Endodermal cell (in vitro differentiated cells): ENCODE results near the gene RHBDL3. TPM values are rescaled to one million over a fixed set of nuclear protein-coding genes. Genes with fewer than 3 reads are reported as not detected.

ENCODE experiments used
- DNase-seq: peaks from one replicate; pipeline ENCODE4 v3.0.0-alpha.2; 2017
- H3K27ac ChIP-seq: 2 replicates; pipeline ENCODE4 v1.5.1; 2013; ENCODE audit warnings: mild to moderate bottlenecking, low read depth, low read length, moderate library complexity
- H3K27me3 ChIP-seq: 2 replicates; pipeline ENCODE4 v1.6.1; 2013; ENCODE audit warnings: mild to moderate bottlenecking, low read length, moderate library complexity; ENCODE audit not compliant: insufficient read depth, control insufficient read depth, poor library complexity, severe bottlenecking
- H3K36me3 ChIP-seq: 2 replicates; pipeline ENCODE4 v1.7.0; 2013; ENCODE audit warnings: mild to moderate bottlenecking, low read length, moderate library complexity; ENCODE audit not compliant: control insufficient read depth, insufficient read depth
- H3K4me1 ChIP-seq: one replicate; pipeline ENCODE4 v1.7.0; 2013; ENCODE audit warnings: low read length; ENCODE audit not compliant: control insufficient read depth, insufficient read depth
- H3K4me3 ChIP-seq: 2 replicates; pipeline ENCODE4 v1.5.1; 2013; ENCODE audit warnings: mild to moderate bottlenecking, low read length, moderate library complexity
- H3K9ac ChIP-seq: 2 replicates; pipeline ENCODE4 v1.6.1; 2013; ENCODE audit warnings: mild to moderate bottlenecking, low read length, moderate library complexity; ENCODE audit not compliant: poor library complexity, severe bottlenecking; ENCODE audit errors: extremely low read depth
- H3K9me3 ChIP-seq: 2 replicates; pipeline ENCODE4 v1.6.1; 2013; ENCODE audit warnings: mild to moderate bottlenecking, low read length, moderate library complexity; ENCODE audit not compliant: control insufficient read depth
- H3K27ac Mint-ChIP-seq: 2 replicates; pipeline ENCODE4 v1.8.0; 2020; ENCODE audit warnings: mixed read lengths
- H3K27me3 Mint-ChIP-seq: 2 replicates; pipeline ENCODE4 v1.8.0; 2021; ENCODE audit warnings: mild to moderate bottlenecking, mixed read lengths; ENCODE audit not compliant: insufficient read depth
- H3K36me3 Mint-ChIP-seq: 2 replicates; pipeline ENCODE4 v1.8.0; 2020; ENCODE audit warnings: low read depth, mixed read lengths
- H3K4me1 Mint-ChIP-seq: 2 replicates; pipeline ENCODE4 v1.8.0; 2020; ENCODE audit warnings: mixed read lengths
- H3K4me3 Mint-ChIP-seq: 2 replicates; pipeline ENCODE4 v1.8.0; 2020; ENCODE audit warnings: mild to moderate bottlenecking, moderate library complexity, mixed read lengths
- H3K9me3 Mint-ChIP-seq: 2 replicates; pipeline ENCODE4 v1.8.0; 2020; ENCODE audit warnings: mild to moderate bottlenecking, mixed read lengths
- CTCF ChIP-seq: fragments of 200-600 bp; sonication (generic); conservative IDR thresholded peaks from 2 replicates; pipeline ENCODE4 v1.5.0; 2021; ENCODE audit warnings: antibody characterized with exemption, mild to moderate bottlenecking
- WGBS, 2 experiments: methylation state at CpG; one replicate each; pipeline versions ENCODE4 v1.1.5 to v1.1.7; 2013; ENCODE audit warnings: missing lambda C conversion rate in 2 of 2, mixed read lengths in 1 of 2; ENCODE audit not compliant: insufficient coverage in 1 of 2, insufficient read length in 1 of 2; 5-methylcytosine and 5-hydroxymethylcytosine counted together
- total RNA-seq, 2 donors: library from RNA; stranded (reverse); fragmentation: NEBNext Ultra II Directional in 1 of 2; extraction: Animal tissue kit (Norgen Biotek cat#: 25700) in 1 of 2; gene quantifications; 2 replicates in 1 of 2; 3 replicates in 1 of 2; pipeline ENCODE4 v1.2.1, GENCODE V29; 2021

RHBDL3 gene
- total RNA-seq, 2 donors from 2014 or later = 0.35 to 1.4 TPM

- H3K9me3 ChIP-seq = no peaks in the 10 kb centered on the region
- H3K4me3 ChIP-seq = peak overlapping the region; percentile 71
- TF ChIP-seq CTCF = no peak
- H3K36me3 Mint-ChIP-seq = no peaks in the 10 kb centered on the region
- peaks cover 6% of the 10 kb centered on the region for H3K4me1 ChIP-seq
- 0% methylated on average over 31 to 76 of the region's 78 CpGs for WGBS, 2 experiments
- H3K27me3 ChIP-seq = peaks cover 84% of the 10 kb centered on the region
- no peak overlapping the region for H3K27ac ChIP-seq
- H3K4me1 Mint-ChIP-seq = peaks cover 20% of the 10 kb centered on the region
- H3K27me3 Mint-ChIP-seq = peaks cover 82% of the 10 kb centered on the region
- no peak overlapping the region for H3K27ac Mint-ChIP-seq
- no peaks in the 10 kb centered on the region for H3K36me3 ChIP-seq
- peak overlapping the region; percentile 57 for H3K4me3 Mint-ChIP-seq
- peak; percentile 91 for DNase-seq
- H3K9me3 Mint-ChIP-seq = no peaks in the 10 kb centered on the region
- no peak overlapping the region for H3K9ac ChIP-seq
Observed at GRCh38 chr17:32266389-32267301, 1.0 kb downstream of the RHBDL3 start.

GRCh38 chr17:32267690-32268205 lies 2.1 kb downstream of the RHBDL3 start:
- H3K4me3 ChIP-seq = no peak overlapping the region
- no peak overlapping the region for H3K27ac ChIP-seq
- H3K9ac ChIP-seq = no peak overlapping the region
- H3K4me1 Mint-ChIP-seq = peaks cover 27% of the 10 kb centered on the region
- no peak for TF ChIP-seq CTCF
- H3K4me1 ChIP-seq = peaks cover 6% of the 10 kb centered on the region
- DNase-seq = peak; percentile 80
- no peak overlapping the region for H3K27ac Mint-ChIP-seq
- peaks cover 73% of the 10 kb centered on the region for H3K27me3 ChIP-seq
- H3K9me3 Mint-ChIP-seq = no peaks in the 10 kb centered on the region
- peak overlapping the region; percentile 57 for H3K4me3 Mint-ChIP-seq
- WGBS, 2 experiments = 36% methylated on average over 10 of the region's 10 CpGs; no CpG with 5 or more reads in 1 of the 2 experiments
- H3K9me3 ChIP-seq = no peaks in the 10 kb centered on the region
- H3K36me3 ChIP-seq = no peaks in the 10 kb centered on the region
- H3K27me3 Mint-ChIP-seq = peaks cover 75% of the 10 kb centered on the region
- H3K36me3 Mint-ChIP-seq = no peaks in the 10 kb centered on the region

- Mint-ChIP-seq H3K36me3 (no peaks in the 10 kb centered on the region), H3K27ac (no peak overlapping the region), H3K27me3 (peaks cover 65% of the 10 kb centered on the region), H3K4me1 (peaks cover 27% of the 10 kb centered on the region), H3K4me3 (no peak overlapping the region), H3K9me3 (no peaks in the 10 kb centered on the region)
- H3K36me3 ChIP-seq = no peaks in the 10 kb centered on the region
- H3K9me3 ChIP-seq = no peaks in the 10 kb centered on the region
- DNase-seq = peak; percentile 36
- H3K27ac ChIP-seq = no peak overlapping the region
- H3K27me3 ChIP-seq = peaks cover 63% of the 10 kb centered on the region
- 89 to 90% methylated on average over 6 to 7 of the region's 7 CpGs for WGBS, 2 experiments
- TF ChIP-seq CTCF = no peak
- H3K9ac ChIP-seq = no peak overlapping the region
- no peak overlapping the region for H3K4me3 ChIP-seq
- H3K4me1 ChIP-seq = peaks cover 6% of the 10 kb centered on the region
Observed at GRCh38 chr17:32268734-32269288, 3.2 kb downstream of the RHBDL3 start.
